ENCODE data around the gene ZNF823.
A peak's percentile ranks its signal among the peaks of the same experiment; 100 is the strongest.

Gene ZNF823

DNA sequence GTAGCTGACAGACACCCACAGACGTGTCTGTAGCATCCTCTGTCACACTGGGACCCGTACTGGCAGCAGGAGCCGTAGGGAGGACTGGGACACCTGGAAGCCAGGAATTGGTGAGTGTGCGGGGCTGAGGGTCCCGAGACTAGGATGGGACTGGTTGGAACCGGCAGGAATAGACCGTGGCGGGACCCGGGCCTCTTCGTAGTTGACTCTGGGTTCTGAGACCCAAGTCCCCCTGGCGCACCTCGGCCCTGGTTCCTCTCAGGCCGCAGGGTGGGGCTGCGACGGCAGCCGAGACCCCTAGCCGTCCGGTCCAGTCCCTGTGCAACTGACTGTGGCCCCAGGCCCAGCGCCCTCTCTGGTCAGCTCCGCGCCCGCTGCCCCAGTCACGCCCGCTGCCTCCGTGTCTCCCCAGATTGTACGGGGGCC is 64.7 kb downstream of the ZNF823 start:
- Mint-ChIP-seq H3K27ac (no peak overlapping the region), H3K36me3 (no peaks in the 10 kb centered on the region), H3K4me1 (no peaks in the 10 kb centered on the region), H3K9me3 (peaks cover 4% of the 10 kb centered on the region), H3K4me3 (no peak overlapping the region)
- no peak for ATAC-seq
- DNase-seq (ENCODE audit: low spot score in 2 of 2) = no peak

DNA sequence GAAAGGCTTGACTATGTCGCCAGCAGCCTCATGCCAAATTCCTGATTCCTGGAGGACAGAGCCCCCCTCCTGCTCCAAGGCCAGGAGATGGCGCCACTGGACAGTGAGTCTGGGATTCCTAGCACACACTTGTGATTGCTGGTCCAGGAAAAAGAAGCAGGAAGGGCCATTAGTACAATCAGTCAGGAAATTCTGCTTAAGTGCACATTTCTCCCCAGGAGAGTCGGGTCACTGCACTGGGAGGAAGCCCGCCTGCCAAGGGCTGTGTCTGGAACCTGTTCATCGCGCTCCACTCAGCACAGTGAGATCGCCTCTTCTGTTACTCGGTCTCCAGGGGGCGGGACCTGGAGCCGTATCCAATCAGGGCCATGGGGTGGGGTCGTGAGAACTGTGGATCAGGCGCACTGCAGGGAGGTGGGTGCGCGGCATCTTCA is 65.1 kb downstream of the ZNF823 start:
- H3K4me3 Mint-ChIP-seq = no peak overlapping the region
- peaks cover 4% of the 10 kb centered on the region for H3K9me3 Mint-ChIP-seq
- H3K27ac Mint-ChIP-seq = no peak overlapping the region

More for the DNA sequence above, 65.1 kb downstream of the ZNF823 start:
- ATAC-seq (no peak), DNase-seq (ENCODE audit: low spot score in 2 of 2) (peak in 1 of 2 donors; percentile 47)
- no peaks in the 10 kb centered on the region for H3K4me1 Mint-ChIP-seq
- H3K36me3 Mint-ChIP-seq = no peaks in the 10 kb centered on the region

Data from stimulated activated effector memory CD8-positive, alpha-beta T cell treated with anti-CD3 and anti-CD28 coated beads, Interleukin-12 subunit alpha, Interleukin-12 subunit beta, amount 100 ng/mL, for 72 hours (primary cell).